SU-DHL-6 (cell line): Measurements from ENCODE around the gene SH3BP5L.

Experiments used
- H2AFZ ChIP-seq: fragments of 200-600 bp; sonication (generic); 2 replicates; pipeline ENCODE4 v1.6.1; 2014; ENCODE audit warnings: low read depth, mild to moderate bottlenecking, moderate library complexity, mixed read lengths, antibody characterized with exemption, low read length; ENCODE audit not compliant: severe bottlenecking
- H3F3A ChIP-seq: fragments of 200-600 bp; shearing (Covaris generic); 2 replicates; pipeline ENCODE4 v1.6.0; 2016; ENCODE audit warnings: antibody characterized with exemption, mild to moderate bottlenecking; ENCODE audit not compliant: insufficient read depth
- H3K27ac ChIP-seq: fragments of 200-600 bp; sonication (generic); 2 replicates; pipeline ENCODE4 v1.5.1; 2016; ENCODE audit warnings: low read depth, mild to moderate bottlenecking, low read length, moderate library complexity, mixed read lengths
- H3K27me3 ChIP-seq: fragments of 200-600 bp; sonication (generic), shearing (Covaris generic); 2 replicates; pipeline ENCODE4 v1.6.0; 2014; ENCODE audit warnings: mild to moderate bottlenecking, low read length
- H3K36me3 ChIP-seq: fragments of 200-600 bp; sonication (generic); 2 replicates; pipeline ENCODE4 v1.6.1; 2014; ENCODE audit warnings: mild to moderate bottlenecking, low read length, mixed read lengths
- H3K4me2 ChIP-seq: fragments of 300-600, 200-600 bp; shearing (Covaris generic), sonication (generic); 2 replicates; pipeline ENCODE4 v1.6.0; 2014; ENCODE audit warnings: low read length, low read depth, mild to moderate bottlenecking; ENCODE audit not compliant: poor library complexity, severe bottlenecking
- H3K4me3 ChIP-seq: fragments of 200-600 bp; sonication (generic); 2 replicates; pipeline ENCODE4 v1.5.1; 2014; ENCODE audit warnings: antibody characterized with exemption, low read length, mild to moderate bottlenecking, mixed read lengths; ENCODE audit not compliant: insufficient read depth, poor library complexity, severe bottlenecking
- H3K79me2 ChIP-seq: fragments of 200-600 bp; sonication (generic); 2 replicates; pipeline ENCODE4 v1.6.1; 2014; ENCODE audit warnings: mild to moderate bottlenecking, low read length, moderate library complexity; ENCODE audit not compliant: insufficient read depth
- H3K9ac ChIP-seq: fragments of 200-600 bp; sonication (generic); 2 replicates; pipeline ENCODE4 v1.7.0; 2014; ENCODE audit warnings: mild to moderate bottlenecking, low read length
- H3K9me2 ChIP-seq: fragments of 200-600 bp; sonication (generic); replicated peaks from 2 replicates; pipeline ENCODE4 v1.6.1; 2014; ENCODE audit warnings: low read length; ENCODE audit not compliant: insufficient read depth
- H3K9me3 ChIP-seq: fragments of 200-600 bp; sonication (generic); 2 replicates; pipeline ENCODE4 v1.6.1; 2014; ENCODE audit warnings: low read length, mixed read lengths; ENCODE audit not compliant: insufficient read depth
- H4K20me1 ChIP-seq: fragments of 200-600 bp; sonication (generic); 2 replicates; pipeline ENCODE4 v1.6.1; 2014; ENCODE audit warnings: low read depth, mild to moderate bottlenecking, antibody characterized with exemption, low read length, moderate library complexity, mixed read lengths
- CTCF ChIP-seq: fragments of 200-600 bp; sonication (generic); IDR thresholded peaks from one replicate; pipeline ENCODE4 v1.5.1; 2017; ENCODE audit warnings: antibody characterized with exemption, mild to moderate bottlenecking, low read length, moderate library complexity; ENCODE audit not compliant: insufficient read depth, poor library complexity, severe bottlenecking
- EZH2phosphoT487 ChIP-seq: fragments of 200-600 bp; sonication (generic), shearing (Covaris generic); conservative IDR thresholded peaks from 2 replicates; pipeline ENCODE4 v1.6.1; 2018; ENCODE audit warnings: mild to moderate bottlenecking, antibody characterized with exemption, low read length, moderate library complexity, mixed read lengths

Gene SH3BP5L

DNA sequence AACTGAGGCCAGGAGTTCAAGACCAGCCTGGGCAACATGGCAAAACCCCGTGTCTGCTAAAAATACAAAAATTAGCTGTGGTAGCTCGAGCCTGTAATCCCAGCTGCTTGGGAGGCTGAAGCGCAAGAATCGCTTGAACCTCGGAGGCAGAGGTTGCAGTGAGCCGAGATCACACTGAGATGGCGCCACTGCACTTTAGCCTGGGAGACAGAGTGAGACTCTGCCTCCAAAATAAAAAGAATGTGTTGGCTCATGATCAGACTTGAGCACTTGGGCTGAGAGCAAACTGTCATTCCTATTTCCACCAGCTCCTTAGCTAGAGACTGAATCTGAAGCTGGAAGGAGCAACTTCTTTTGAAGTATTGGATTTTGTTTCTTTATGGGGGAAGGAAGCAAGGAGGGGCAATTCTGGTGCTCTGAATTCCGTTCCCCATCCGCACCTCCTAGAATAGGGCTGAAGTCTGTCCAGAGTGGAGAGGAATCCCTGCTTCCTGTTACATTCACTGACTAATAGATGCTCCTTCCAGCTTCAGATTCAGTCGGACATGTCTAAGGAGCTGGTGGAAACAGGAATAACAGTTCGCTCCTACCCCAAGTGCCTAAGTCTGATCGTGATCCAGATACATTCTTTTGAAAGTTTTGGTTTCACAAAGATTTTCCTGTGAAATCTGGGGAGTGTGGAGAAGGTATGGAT, 16.1 kb upstream of the SH3BP5L start:
- H3K36me3 ChIP-seq: no peaks in the 10 kb centered on the region
- H4K20me1 ChIP-seq: no peaks in the 10 kb centered on the region
- H3F3A ChIP-seq: no peaks in the 10 kb centered on the region
- H3K27me3 ChIP-seq: no peaks in the 10 kb centered on the region
- H3K9me3 ChIP-seq: no peaks in the 10 kb centered on the region
- TF ChIP-seq EZH2phosphoT487 (no peak), CTCF (no peak)
- H3K27ac ChIP-seq: no peak overlapping the region
- no peak overlapping the region for H3K4me3 ChIP-seq
- H3K79me2 ChIP-seq: peaks cover 38% of the 10 kb centered on the region
- H2AFZ ChIP-seq: no peak overlapping the region
- H3K4me2 ChIP-seq: no peak overlapping the region
- H3K9ac ChIP-seq: no peak overlapping the region
- no peaks in the 10 kb centered on the region for H3K9me2 ChIP-seq

- Histone ChIP-seq H4K20me1 (no peaks in the 10 kb centered on the region), H3K9ac (no peak overlapping the region), H3K9me3 (no peaks in the 10 kb centered on the region), H3K4me2 (no peak overlapping the region), H3K27ac (no peak overlapping the region), H3K27me3 (no peaks in the 10 kb centered on the region), H3K79me2 (peaks cover 38% of the 10 kb centered on the region), H2AFZ (no peak overlapping the region), H3K4me3 (no peak overlapping the region), H3K9me2 (no peaks in the 10 kb centered on the region), H3K36me3 (no peaks in the 10 kb centered on the region), H3F3A (no peaks in the 10 kb centered on the region)
- no peak for TF ChIP-seq EZH2phosphoT487
- no peak for TF ChIP-seq CTCF
Observed at GRCh38 chr1:248840946-248841345, 15.2 kb upstream of the SH3BP5L start.

DNA sequence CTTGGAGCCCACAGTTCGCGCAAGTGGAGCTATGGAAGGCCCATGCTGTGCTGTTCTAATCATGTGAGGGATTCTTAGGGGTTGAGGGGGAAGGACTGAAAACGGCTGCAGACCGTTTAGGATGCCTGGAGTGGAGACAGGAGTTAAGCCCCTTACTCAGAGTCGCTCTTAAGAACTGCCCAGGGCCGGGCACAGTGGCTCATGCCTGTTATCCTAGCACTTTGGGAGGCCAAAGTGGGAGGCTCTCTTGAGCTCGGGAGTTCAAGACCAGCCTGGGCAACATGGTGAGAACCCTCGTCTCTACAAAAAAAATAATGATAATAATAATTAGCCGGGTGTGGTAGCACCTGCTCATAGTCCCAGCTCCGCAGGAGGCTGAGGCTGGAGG, 13.4 kb upstream of the SH3BP5L start:
- H3K79me2 ChIP-seq: peaks cover 38% of the 10 kb centered on the region
- H3K36me3 ChIP-seq: no peaks in the 10 kb centered on the region
- peak overlapping the region; percentile 35 for H2AFZ ChIP-seq
- H3K4me2 ChIP-seq: peak overlapping the region; percentile 77
- peak overlapping the region; percentile 97 for H3K9ac ChIP-seq
- H4K20me1 ChIP-seq: no peaks in the 10 kb centered on the region
- H3F3A ChIP-seq: no peaks in the 10 kb centered on the region
- H3K27ac ChIP-seq: peak overlapping the region; percentile 87
- H3K9me3 ChIP-seq: no peaks in the 10 kb centered on the region
- no peaks in the 10 kb centered on the region for H3K27me3 ChIP-seq
- peak overlapping the region; percentile 65 for H3K4me3 ChIP-seq
- TF ChIP-seq CTCF (no peak), EZH2phosphoT487 (no peak)
- no peaks in the 10 kb centered on the region for H3K9me2 ChIP-seq
